Testis (tissue), 2 donors: Measurements from ENCODE around the gene ATP10A.

Experiments used
- CTCF ChIP-seq, 3 experiments: fragments of 450-650 bp in 2 of 3; fragments of 200-600 bp in 1 of 3; sonication (generic) in 1 of 3; IDR thresholded peaks; one replicate each; pipeline ENCODE4 v1.5.1; 2016 to 2019; ENCODE audit warnings: antibody characterized with exemption in 3 of 3, mild to moderate bottlenecking in 2 of 3, moderate library complexity in 1 of 3
- POLR2A ChIP-seq: fragments of 450-650 bp; IDR thresholded peaks from one replicate; pipeline ENCODE4 v1.6.1; 2017; ENCODE audit warnings: antibody characterized with exemption, mild to moderate bottlenecking, moderate library complexity

GRCh38 chr15:25668901-25669300, 194.2 kb downstream of the ATP10A start:
- TF ChIP-seq CTCF (IDR thresholded peaks at IDR 0.05) (no peak), POLR2A (no peak)
